ENCODE measurements around the gene CTBP2. TPM values are rescaled to one million over a fixed set of nuclear protein-coding genes. Genes with fewer than 3 reads are reported as not detected.

CTBP2 gene
- total and polyA plus RNA-seq, 2 of the 13 experiments (the other 11 are each of a cell fraction or from before 2014, with no cell fraction given): 0.08 TPM; not detected in 1

DNA sequence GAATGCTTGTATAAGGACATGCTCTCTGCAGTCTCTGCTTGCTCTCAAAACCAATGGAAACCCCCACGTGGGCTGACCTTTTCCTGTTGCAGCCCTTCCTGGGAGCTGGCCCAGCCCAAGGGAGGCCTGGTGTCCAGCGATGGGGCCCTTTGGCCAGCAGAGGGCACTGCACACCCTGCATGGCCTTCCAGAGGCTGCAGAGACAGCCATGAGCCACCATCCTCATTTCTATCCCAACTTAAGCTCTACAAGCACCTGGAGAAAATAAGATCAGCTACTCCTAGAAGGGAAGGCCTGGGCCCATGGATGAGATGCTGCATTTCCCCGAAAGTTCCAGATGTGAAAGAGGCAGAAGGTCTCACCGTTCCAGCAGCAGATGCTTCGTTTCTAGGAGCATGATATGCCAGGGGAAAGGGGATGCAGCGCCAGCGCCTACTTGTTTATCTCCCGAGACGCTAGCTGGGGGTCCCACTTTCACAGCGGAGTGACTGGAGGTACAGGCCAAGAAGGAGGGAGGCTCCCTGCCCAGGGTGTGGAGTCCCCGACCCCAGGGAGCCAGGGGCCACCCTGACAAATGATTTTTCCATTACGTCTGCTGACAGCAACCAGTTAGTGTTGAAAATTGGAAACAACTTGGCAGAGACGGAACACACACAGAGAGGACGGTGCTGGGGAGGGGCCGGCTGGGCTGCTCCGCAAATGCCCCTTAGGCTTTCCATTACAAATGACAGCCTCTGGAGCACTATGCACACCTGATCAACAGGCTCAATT lies 112.1 kb downstream of the CTBP2 start (continued):
- TF ChIP-seq, protein P1, sequence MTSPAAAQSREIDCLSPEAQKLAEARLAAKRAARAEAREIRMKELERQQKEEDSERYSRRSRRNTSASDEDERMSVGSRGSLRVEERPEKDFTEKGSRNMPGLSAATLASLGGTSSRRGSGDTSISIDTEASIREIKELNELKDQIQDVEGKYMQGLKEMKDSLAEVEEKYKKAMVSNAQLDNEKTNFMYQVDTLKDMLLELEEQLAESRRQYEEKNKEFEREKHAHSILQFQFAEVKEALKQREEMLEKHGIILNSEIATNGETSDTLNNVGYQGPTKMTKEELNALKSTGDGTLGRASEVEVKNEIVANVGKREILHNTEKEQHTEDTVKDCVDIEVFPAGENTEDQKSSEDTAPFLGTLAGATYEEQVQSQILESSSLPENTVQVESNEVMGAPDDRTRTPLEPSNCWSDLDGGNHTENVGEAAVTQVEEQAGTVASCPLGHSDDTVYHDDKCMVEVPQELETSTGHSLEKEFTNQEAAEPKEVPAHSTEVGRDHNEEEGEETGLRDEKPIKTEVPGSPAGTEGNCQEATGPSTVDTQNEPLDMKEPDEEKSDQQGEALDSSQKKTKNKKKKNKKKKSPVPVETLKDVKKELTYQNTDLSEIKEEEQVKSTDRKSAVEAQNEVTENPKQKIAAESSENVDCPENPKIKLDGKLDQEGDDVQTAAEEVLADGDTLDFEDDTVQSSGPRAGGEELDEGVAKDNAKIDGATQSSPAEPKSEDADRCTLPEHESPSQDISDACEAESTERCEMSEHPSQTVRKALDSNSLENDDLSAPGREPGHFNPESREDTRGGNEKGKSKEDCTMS (CRISPR knock-in tag; conservative IDR thresholded peaks at IDR 0.05): no peak
- peak; percentile 18; the same call in 1 of the 2 replicates for TF ChIP-seq SMC3 (IDR thresholded peaks at IDR 0.05; ENCODE audit: low read length)
- no peak for TF ChIP-seq TEAD3 (CRISPR knock-in tag; optimal IDR thresholded peaks at IDR 0.05; ENCODE audit: borderline replicate concordance)
- TF ChIP-seq, protein P2, sequence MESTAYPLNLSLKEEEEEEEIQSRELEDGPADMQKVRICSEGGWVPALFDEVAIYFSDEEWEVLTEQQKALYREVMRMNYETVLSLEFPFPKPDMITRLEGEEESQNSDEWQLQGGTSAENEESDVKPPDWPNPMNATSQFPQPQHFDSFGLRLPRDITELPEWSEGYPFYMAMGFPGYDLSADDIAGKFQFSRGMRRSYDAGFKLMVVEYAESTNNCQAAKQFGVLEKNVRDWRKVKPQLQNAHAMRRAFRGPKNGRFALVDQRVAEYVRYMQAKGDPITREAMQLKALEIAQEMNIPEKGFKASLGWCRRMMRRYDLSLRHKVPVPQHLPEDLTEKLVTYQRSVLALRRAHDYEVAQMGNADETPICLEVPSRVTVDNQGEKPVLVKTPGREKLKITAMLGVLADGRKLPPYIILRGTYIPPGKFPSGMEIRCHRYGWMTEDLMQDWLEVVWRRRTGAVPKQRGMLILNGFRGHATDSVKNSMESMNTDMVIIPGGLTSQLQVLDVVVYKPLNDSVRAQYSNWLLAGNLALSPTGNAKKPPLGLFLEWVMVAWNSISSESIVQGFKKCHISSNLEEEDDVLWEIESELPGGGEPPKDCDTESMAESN (CRISPR knock-in tag; conservative IDR thresholded peaks at IDR 0.05): no peak
- TF ChIP-seq ZBTB3 (CRISPR knock-in tag; IDR thresholded peaks at IDR 0.05; ENCODE audit: borderline replicate concordance, low read depth): no peak
- TF ChIP-seq, protein P3, sequence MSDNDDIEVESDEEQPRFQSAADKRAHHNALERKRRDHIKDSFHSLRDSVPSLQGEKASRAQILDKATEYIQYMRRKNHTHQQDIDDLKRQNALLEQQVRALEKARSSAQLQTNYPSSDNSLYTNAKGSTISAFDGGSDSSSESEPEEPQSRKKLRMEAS (IDR thresholded peaks at IDR 0.05): peak; percentile 33; the same call in 1 of the 2 replicates
- no peak for TF ChIP-seq ZFP37 (CRISPR knock-in tag; IDR thresholded peaks at IDR 0.05; ENCODE audit: borderline replicate concordance)
- TF ChIP-seq, protein P4, sequence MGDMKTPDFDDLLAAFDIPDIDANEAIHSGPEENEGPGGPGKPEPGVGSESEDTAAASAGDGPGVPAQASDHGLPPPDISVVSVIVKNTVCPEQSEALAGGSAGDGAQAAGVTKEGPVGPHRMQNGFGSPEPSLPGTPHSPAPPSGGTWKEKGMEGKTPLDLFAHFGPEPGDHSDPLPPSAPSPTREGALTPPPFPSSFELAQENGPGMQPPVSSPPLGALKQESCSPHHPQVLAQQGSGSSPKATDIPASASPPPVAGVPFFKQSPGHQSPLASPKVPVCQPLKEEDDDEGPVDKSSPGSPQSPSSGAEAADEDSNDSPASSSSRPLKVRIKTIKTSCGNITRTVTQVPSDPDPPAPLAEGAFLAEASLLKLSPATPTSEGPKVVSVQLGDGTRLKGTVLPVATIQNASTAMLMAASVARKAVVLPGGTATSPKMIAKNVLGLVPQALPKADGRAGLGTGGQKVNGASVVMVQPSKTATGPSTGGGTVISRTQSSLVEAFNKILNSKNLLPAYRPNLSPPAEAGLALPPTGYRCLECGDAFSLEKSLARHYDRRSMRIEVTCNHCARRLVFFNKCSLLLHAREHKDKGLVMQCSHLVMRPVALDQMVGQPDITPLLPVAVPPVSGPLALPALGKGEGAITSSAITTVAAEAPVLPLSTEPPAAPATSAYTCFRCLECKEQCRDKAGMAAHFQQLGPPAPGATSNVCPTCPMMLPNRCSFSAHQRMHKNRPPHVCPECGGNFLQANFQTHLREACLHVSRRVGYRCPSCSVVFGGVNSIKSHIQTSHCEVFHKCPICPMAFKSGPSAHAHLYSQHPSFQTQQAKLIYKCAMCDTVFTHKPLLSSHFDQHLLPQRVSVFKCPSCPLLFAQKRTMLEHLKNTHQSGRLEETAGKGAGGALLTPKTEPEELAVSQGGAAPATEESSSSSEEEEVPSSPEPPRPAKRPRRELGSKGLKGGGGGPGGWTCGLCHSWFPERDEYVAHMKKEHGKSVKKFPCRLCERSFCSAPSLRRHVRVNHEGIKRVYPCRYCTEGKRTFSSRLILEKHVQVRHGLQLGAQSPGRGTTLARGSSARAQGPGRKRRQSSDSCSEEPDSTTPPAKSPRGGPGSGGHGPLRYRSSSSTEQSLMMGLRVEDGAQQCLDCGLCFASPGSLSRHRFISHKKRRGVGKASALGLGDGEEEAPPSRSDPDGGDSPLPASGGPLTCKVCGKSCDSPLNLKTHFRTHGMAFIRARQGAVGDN (CRISPR knock-in tag; IDR thresholded peaks at IDR 0.05): peak; percentile 27; the same call in 1 of the 2 replicates
- peak; percentile 44 for TF ChIP-seq GABPB1 (CRISPR knock-in tag; IDR thresholded peaks at IDR 0.05)
- no peak for TF ChIP-seq SMYD3 (CRISPR knock-in tag; IDR thresholded peaks at IDR 0.05)
- TF ChIP-seq ZFP41 (CRISPR knock-in tag; IDR thresholded peaks at IDR 0.05; ENCODE audit: borderline replicate concordance): no peak
- TF ChIP-seq STAG1 (CRISPR knock-in tag; IDR thresholded peaks at IDR 0.05): peak; percentile 81
- TF ChIP-seq, protein P5, sequence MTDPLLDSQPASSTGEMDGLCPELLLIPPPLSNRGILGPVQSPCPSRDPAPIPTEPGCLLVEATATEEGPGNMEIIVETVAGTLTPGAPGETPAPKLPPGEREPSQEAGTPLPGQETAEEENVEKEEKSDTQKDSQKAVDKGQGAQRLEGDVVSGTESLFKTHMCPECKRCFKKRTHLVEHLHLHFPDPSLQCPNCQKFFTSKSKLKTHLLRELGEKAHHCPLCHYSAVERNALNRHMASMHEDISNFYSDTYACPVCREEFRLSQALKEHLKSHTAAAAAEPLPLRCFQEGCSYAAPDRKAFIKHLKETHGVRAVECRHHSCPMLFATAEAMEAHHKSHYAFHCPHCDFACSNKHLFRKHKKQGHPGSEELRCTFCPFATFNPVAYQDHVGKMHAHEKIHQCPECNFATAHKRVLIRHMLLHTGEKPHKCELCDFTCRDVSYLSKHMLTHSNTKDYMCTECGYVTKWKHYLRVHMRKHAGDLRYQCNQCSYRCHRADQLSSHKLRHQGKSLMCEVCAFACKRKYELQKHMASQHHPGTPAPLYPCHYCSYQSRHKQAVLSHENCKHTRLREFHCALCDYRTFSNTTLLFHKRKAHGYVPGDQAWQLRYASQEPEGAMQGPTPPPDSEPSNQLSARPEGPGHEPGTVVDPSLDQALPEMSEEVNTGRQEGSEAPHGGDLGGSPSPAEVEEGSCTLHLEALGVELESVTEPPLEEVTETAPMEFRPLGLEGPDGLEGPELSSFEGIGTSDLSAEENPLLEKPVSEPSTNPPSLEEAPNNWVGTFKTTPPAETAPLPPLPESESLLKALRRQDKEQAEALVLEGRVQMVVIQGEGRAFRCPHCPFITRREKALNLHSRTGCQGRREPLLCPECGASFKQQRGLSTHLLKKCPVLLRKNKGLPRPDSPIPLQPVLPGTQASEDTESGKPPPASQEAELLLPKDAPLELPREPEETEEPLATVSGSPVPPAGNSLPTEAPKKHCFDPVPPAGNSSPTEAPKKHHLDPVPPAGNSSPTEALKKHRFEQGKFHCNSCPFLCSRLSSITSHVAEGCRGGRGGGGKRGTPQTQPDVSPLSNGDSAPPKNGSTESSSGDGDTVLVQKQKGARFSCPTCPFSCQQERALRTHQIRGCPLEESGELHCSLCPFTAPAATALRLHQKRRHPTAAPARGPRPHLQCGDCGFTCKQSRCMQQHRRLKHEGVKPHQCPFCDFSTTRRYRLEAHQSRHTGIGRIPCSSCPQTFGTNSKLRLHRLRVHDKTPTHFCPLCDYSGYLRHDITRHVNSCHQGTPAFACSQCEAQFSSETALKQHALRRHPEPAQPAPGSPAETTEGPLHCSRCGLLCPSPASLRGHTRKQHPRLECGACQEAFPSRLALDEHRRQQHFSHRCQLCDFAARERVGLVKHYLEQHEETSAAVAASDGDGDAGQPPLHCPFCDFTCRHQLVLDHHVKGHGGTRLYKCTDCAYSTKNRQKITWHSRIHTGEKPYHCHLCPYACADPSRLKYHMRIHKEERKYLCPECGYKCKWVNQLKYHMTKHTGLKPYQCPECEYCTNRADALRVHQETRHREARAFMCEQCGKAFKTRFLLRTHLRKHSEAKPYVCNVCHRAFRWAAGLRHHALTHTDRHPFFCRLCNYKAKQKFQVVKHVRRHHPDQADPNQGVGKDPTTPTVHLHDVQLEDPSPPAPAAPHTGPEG (CRISPR knock-in tag; IDR thresholded peaks at IDR 0.05): no peak

Data from HepG2 (cell line).